GM19239 (cell line): ENCODE measurements around the gene CENPB.
"Not testable (repeated sequence)": the region's sequence is repeated elsewhere in the genome, so short reads cannot be mapped to it uniquely, and the experiment has no call there.

Experiments used
- DNase-seq: peaks from one replicate; pipeline ENCODE4 v3.0.0; 2011; ENCODE audit warnings: low spot score; ENCODE audit not compliant: insufficient read length
- FAIRE-seq: peaks from 2 replicates; lab custom pipeline; 2011; peaks lifted over from hg19 to GRCh38; lab: Jason Lieb, UNC

CENPB gene, protein sequence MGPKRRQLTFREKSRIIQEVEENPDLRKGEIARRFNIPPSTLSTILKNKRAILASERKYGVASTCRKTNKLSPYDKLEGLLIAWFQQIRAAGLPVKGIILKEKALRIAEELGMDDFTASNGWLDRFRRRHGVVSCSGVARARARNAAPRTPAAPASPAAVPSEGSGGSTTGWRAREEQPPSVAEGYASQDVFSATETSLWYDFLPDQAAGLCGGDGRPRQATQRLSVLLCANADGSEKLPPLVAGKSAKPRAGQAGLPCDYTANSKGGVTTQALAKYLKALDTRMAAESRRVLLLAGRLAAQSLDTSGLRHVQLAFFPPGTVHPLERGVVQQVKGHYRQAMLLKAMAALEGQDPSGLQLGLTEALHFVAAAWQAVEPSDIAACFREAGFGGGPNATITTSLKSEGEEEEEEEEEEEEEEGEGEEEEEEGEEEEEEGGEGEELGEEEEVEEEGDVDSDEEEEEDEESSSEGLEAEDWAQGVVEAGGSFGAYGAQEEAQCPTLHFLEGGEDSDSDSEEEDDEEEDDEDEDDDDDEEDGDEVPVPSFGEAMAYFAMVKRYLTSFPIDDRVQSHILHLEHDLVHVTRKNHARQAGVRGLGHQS

DNA sequence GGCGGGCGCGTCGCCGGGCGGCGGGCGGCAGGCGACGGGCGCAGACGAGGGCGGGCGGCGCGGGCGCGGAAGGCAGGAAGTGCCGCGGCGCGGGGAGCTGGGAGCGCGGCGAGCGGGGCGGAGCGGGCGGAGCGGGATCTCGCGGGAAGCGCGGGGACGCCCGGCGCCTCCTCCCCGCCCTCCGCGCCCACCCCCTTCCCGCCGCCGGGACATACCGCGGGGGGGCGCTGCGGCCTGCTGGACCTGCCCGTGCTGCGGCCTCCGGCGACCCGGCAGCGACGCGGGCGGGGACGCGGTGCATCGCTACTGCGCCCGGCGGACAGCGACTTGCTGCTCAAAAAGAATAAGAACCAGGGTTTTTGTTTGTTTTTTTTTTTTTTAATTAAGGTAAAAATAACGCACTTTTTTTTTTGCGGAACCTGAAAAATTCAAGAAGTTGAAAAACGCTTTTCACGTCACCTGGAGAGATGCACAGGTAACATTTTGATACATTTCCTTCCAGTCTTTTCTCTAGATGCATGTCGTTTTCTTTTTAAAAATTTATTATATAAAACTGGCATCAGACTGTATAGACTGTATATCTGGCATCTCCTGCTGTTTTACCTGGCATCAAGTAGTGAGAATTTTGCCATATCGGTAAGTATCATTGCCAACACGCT is at the start of gene CENPB:
Gene CENPB, minus strand, starts transcription at position 76 of the 659 bp plus-strand sequence. CDS start 257 bp downstream, outside the sequence.
- FAIRE-seq (peak; percentile 70), DNase-seq (peak; percentile 99)

DNA sequence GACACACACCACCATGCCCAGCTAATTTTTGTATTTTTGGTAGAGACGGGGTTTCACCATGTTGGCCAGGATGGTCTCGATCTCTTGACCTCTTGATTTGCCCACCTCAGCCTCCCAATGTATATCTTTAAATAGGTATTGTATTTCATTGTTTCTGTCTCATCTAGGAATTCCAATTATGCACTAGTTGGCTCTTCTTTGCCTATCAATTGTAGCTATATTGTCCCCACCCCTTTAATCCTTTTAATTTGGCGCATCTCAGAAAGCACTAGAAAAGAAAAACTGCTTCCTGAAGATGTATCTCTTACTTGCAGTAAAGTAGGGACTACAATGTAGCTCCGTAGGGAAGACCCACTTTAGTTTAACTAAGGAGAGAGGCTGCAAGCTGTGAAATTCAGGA is 49.6 kb upstream of the CENPB start:
- FAIRE-seq = no peak

GRCh38 chr20:3829891-3830290 is 43.4 kb upstream of the CENPB start:
- DNase-seq, FAIRE-seq: not testable (repeated sequence)

More for the DNA sequence above, 49.6 kb upstream of the CENPB start:
- no peak for DNase-seq

DNA sequence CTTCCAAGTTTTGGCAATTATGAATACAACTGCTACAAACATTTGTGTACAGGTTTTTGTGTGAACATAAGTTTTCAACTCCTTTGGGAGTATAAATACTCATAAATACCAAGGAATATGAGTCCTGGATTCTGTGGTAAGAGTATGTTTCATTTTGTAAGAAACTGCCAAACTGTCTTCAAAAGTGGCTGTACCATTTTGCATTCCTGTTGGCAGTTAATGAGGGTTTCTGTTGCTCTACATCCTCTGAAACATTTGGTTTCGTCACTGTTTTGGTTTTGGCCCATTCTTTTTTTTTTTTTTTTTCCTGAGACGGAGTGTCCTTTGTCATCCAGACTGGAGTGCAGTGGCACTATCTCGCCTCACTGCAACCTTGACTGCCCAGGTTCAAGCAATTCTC is 42.3 kb upstream of the CENPB start:
- DNase-seq (no peak), FAIRE-seq (no peak)

DNA sequence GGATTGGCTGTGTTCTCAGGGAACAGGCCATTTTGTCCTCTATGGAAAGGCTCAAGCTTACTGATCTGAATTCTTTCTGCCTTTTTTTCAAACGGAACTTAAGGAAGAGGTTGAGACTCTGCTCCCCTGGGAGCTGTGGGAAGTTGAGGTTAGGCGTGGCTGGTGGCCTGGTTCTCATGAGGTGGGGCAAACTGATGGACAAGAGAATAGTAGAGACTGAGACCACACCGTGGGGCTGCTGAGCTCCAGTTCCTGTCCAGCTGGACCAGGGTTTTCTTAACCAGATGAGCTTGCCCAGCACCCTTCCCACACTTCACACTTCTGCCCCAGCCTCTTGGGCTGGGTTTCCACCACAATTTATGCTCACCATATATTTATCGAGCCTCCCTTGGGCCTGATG is 39.9 kb upstream of the CENPB start:
- FAIRE-seq (no peak), DNase-seq (no peak)

- DNase-seq (no peak), FAIRE-seq (no peak)
Measured at GRCh38 chr20:3825526-3825925, 39.0 kb upstream of the CENPB start.

GRCh38 chr20:3823881-3824280 is 37.3 kb upstream of the CENPB start:
- FAIRE-seq (no peak), DNase-seq (no peak)

- FAIRE-seq = no peak
- DNase-seq = no peak
Measured at GRCh38 chr20:3821996-3822395, 35.5 kb upstream of the CENPB start.

DNA sequence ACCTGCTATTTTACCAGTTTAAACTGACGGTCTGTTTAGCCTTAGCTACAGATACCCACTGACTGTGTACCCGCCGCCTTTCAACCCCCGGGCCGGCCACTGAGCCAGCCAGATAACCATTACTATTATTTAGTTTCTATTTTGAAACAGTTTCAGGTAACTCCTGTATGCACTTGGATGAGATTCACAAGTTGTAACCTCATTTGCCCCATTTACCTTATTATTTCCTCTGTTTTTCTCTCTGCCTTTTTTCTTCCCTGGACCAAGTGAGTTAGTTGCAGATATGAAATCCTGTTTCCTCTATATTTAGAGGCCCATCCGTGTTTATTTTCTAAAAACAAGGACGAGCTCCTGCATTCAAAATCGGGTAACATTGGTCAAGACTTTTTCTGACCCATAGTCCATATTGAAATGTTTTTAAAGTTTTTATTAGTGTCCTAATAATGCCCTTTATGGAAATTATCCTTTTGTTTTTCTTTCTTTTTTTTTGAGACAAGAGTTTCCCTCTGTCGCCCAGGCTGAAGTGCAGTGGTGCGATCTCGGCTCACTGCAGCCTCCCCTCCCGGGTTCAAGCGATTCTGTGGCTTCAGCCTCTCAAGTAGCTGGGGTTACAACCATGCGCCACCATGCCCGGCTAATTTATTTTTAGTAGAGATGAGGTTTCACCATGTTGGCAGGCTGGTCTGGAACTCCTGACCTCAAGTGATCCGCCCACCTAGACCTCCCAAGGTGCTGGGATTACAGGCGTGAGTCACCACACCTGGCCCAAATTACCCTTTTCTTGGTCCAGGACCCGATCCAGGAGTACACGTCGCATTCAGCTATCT is 34.6 kb upstream of the CENPB start:
- no peak for FAIRE-seq
- no peak for DNase-seq

DNA sequence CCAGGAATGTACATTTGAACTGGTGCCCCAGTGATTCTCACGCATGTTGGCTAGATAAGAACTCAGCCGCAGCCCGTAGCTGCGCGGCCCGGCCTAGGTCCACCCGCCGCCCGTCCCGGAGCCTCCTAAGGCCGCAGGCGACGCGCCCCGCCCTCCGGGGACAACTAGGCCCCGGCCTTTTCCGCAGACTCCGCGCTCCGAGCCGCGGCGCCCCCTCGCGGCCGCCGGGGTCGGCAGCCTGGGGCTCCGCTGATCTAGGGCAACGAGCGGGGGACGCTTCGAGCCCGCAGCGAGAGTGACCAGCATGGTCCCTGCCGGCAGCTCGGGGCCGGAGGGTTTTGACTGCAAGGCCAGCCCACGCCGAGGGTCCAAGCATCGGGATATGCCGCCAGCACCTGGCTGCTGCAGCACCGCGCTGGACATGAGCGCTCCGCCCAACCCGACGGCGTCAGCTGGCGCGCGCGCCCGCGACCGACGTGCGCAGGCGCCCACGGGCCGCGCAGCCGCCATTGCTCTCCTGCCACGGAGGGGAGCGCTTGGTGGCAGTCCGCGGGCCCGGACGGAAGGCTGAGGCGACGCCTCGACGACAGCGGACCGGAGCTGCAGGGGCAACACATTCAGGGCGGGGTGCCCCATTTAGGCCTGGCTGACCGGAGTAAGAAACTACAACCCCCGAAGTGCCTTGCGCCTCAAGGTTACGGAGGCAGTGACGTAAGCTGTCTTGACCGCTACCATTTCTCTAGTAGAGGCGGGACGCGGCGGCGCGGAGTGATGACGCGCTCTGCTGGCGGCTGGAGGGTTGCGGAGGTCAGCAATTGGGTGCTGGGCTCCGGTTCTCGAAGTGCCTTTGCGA is 33.7 kb upstream of the CENPB start, which contains the start of gene AP5S1:
Gene AP5S1, plus strand, starts transcription at position 500 of the 853 bp plus-strand sequence. CDS start 1,571 bp downstream, outside the sequence.
- FAIRE-seq (peak; percentile 93), DNase-seq (peak; percentile 83)

GRCh38 chr20:3819411-3820047 is 33.0 kb upstream of the CENPB start:
- FAIRE-seq (no peak), DNase-seq (no peak)

DNA sequence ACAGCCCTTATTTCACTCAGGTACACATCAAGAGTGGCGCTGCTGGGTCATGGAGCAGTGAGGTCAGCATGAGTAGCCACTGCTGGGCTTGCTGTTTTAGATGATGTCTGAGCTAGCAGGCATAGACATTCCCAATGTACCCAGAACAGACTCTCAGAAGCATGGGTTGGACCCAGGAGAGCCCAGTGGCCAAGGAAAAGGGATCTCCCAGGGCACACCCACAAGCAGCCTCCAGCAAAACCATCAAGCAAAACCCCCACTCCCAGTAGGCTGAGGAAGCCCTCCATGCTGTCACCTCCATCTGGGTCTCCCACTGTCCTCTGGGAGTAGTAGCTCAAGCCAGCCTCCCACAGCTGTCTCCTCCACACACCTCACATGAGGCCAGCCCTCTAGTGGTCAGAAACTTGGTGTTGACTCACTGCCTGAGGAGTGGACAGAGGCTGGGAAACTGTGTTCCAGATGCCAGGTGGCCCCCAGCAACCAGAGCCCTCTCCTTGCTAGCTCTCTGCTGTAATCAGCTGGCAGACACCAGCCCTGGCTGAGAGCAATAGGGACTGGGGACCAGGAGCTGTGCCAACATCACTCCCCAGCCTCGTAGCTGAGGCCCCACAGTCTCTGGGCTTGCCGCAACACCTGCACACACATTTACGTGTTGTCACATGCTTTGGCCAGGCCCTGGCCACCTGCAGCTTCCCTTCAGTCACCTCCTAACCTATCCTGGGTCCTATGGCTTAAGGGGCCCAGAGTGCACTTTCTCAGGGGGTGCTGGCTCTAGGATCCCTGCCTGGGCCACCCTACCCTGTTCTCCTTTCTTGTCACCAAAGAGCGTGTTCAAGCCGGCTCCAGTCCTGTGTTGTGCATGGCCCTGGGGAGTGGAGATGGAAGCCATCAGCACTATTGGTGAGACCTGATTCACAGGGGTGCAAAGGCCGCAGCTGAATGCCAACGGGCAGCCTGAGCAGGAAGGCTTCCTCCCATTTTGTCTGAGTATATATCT is 31.9 kb upstream of the CENPB start:
- no peak for FAIRE-seq
- no peak for DNase-seq

- DNase-seq = no peak
- no peak for FAIRE-seq
Measured at GRCh38 chr20:3815703-3816315, 29.3 kb upstream of the CENPB start.

DNA sequence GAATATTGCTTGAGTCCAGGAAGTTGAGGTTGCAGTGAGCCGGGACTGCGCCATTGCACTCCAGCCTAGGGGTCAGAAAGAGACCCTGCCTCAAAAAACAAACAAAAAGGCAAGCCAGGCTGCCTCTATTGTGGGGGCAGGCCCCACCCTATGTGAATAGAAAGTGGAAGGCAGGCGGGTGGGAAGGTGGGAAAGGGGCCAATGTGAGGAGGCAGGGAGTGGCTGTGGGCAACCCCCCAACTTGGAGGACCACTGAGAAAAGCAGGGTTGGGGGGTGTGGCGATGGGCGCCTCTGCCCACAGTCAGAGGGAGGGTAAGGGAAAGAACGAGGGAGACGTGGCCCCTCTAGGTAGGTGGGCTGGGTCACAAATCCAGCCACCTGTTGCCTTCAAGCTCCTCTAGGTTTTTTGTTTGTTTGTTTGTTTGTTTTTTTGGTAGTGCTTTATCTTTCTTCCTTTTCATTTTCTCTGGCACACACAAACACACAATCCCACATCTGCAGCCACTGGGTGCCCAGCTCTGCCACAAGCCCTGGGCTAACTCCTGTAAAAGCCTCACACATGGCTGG is 28.5 kb upstream of the CENPB start:
- DNase-seq (no peak), FAIRE-seq (no peak)

DNA sequence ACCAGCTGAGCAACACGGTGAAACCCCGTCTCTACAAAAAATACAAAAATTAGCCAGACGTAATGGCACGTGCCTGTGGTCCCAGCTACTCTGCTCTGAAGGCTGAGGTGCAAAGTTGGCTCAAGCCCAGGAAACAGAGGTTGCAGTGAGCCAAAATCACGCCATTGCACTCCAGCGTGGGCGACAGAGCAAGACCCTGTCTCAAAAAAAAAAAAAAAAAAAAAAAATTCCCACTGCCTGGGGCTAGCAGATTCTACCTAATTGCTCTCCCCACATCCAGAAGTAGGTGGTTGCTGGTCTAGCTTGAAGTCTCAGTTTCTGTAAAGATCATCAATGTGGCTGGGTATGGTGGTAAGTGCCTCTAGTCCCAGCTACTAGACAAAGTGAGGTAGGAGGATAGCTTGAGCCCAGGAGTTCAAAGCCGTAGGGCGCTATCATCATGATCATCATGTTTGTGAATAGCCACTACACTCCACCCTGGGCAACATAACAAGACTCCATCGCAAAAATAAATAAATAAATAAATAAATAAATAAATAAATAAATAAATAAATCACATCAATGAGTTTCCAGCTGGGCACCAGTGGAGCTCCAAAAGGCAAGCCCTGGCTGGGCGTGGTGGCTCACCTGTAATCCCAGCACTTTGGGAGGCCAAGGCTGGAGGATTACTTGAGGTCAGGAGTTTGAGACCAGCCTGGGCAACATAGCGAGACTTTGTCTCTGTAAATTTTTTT is 27.5 kb upstream of the CENPB start:
- FAIRE-seq = no peak
- DNase-seq = no peak
